PC-9 (cell line): ENCODE results near the gene NUTF2. TPM values are rescaled to one million over a fixed set of nuclear protein-coding genes. Genes with fewer than 3 reads are reported as not detected.

Experiments used
- BruUV-seq: library from RNA; stranded (reverse); fragments of 400-500 nt; replicated peaks from 2 replicates; lab custom pipeline; 2021; lab: Mats Ljungman, UMichigan
- CTCF ChIA-PET: fragments of 300-600 bp; sonication (Branson Sonifier 250); formaldehyde crosslinking; loops from one replicate; lab custom pipeline; 2022; ENCODE audit warnings: antibody characterized with exemption; lab: Charles Lee
- POLR2A ChIA-PET: fragments of 300-600 bp; sonication (Branson Sonifier 250); formaldehyde crosslinking; loops from one replicate; lab custom pipeline; 2022; ENCODE audit warnings: antibody characterized with exemption; ENCODE audit not compliant: unreplicated experiment; lab: Charles Lee
- DNase-seq, 2 experiments: peaks; one replicate each; pipeline versions ENCODE4 v3.0.0 to v3.0.0-alpha.2; 2015 to 2022; ENCODE audit warnings: mixed read lengths in 1 of 2
- H2AFZ ChIP-seq: fragments of 200-600 bp; sonication (generic); 2 replicates; pipeline ENCODE4 v1.8.1; 2017; ENCODE audit warnings: antibody characterized with exemption
- H3F3A ChIP-seq: fragments of 200-600 bp; sonication (generic); 2 replicates; pipeline ENCODE4 v1.8.1; 2017; ENCODE audit warnings: antibody characterized with exemption, mild to moderate bottlenecking, low read depth; ENCODE audit not compliant: insufficient read depth
- H3K27ac ChIP-seq: fragments of 200-600 bp; sonication (generic); 2 replicates; pipeline ENCODE4 v1.6.1; 2016; ENCODE audit warnings: mixed run types
- H3K27me3 ChIP-seq: fragments of 200-600 bp; sonication (generic); 2 replicates; pipeline ENCODE4 v1.6.1; 2016; ENCODE audit warnings: low read depth, mixed run types; ENCODE audit not compliant: insufficient read depth
- H3K36me3 ChIP-seq: fragments of 200-600 bp; sonication (generic); 2 replicates; pipeline ENCODE4 v1.6.1; 2016; ENCODE audit warnings: low read depth, mixed run types
- H3K4me1 ChIP-seq: fragments of 200-600 bp; sonication (generic); replicated peaks from 2 replicates; pipeline ENCODE4 v1.6.1; 2016; ENCODE audit warnings: mixed run types; ENCODE audit not compliant: insufficient read depth
- H3K4me2 ChIP-seq: fragments of 200-600 bp; sonication (generic); 2 replicates; pipeline ENCODE4 v1.6.1; 2017; ENCODE audit warnings: mixed run types
- H3K4me3 ChIP-seq: fragments of 200-600 bp; sonication (generic); 2 replicates; pipeline ENCODE4 v1.6.1; 2016; ENCODE audit warnings: mixed run types
- H3K79me2 ChIP-seq: fragments of 200-600 bp; sonication (generic); 2 replicates; pipeline ENCODE4 v1.6.1; 2017; ENCODE audit warnings: low read depth, mixed run types
- H3K9me2 ChIP-seq: fragments of 200-600 bp; sonication (generic); 2 replicates; pipeline ENCODE4 v1.8.1; 2017; ENCODE audit warnings: mild to moderate bottlenecking; ENCODE audit not compliant: insufficient read depth
- H3K9me3 ChIP-seq: fragments of 200-600 bp; sonication (generic); 2 replicates; pipeline ENCODE4 v1.8.1; 2016; ENCODE audit warnings: low read depth; ENCODE audit not compliant: insufficient read depth
- H4K20me1 ChIP-seq: fragments of 200-600 bp; sonication (generic); 2 replicates; pipeline ENCODE4 v1.8.1; 2017; ENCODE audit not compliant: insufficient read depth
- CTCF ChIP-seq: fragments of 200-600 bp; sonication (generic); conservative IDR thresholded peaks from 2 replicates; pipeline ENCODE4 v1.6.1; 2017; ENCODE audit warnings: mixed run types, antibody characterized with exemption, mild to moderate bottlenecking, moderate library complexity
- EZH2 ChIP-seq: fragments of 200-600 bp; sonication (generic); IDR thresholded peaks from 2 replicates; pipeline ENCODE4 v1.8.0; 2017; ENCODE audit warnings: antibody characterized with exemption, low read depth
- intact Hi-C: fragments of 100-400 bp; cut with micrococcal nuclease; formaldehyde crosslinking; loops from one replicate; pipeline ENCODE4 v1.10.0; 2022; ENCODE audit not compliant: unreplicated experiment
- total RNA-seq: library from RNA; stranded (reverse); gene quantifications from 2 replicates; pipeline ENCODE4 v1.2.3, GENCODE V29; 2021

Gene NUTF2
- total RNA-seq, 1 experiment from 2014 or later = 147 TPM

GRCh38 chr16:67805718-67806427 lies 40.9 kb upstream of the NUTF2 start:
- H2AFZ ChIP-seq = peak overlapping the region; percentile 97
- TF ChIP-seq EZH2 = no peak
- TF ChIP-seq CTCF = no peak
- H3K4me3 ChIP-seq = peak overlapping the region; percentile 86
- BruUV-seq = TSS peak; percentile 41
- peaks cover 6% of the 10 kb centered on the region; the same call in 1 of the 2 replicates for H3K36me3 ChIP-seq
- peaks cover 14% of the 10 kb centered on the region for H3K4me1 ChIP-seq
- H3K9me3 ChIP-seq = no peaks in the 10 kb centered on the region
- no peak for DNase-seq
- ChIA-PET POLR2A (interaction anchor here (0.6 to 1.1 kb wide), 7 partner anchors 21 to 955 kb away, joined by 3 to 10 read pairs (median 4); no protein-coding TSS in a partner anchor), CTCF (interaction anchor here (0.6 to 1.5 kb wide), 2 partner anchors 11 to 68 kb away, joined by 3 to 10 read pairs; no protein-coding TSS in a partner anchor)
- intact Hi-C loops = loop anchor here (1.0 to 5.0 kb wide), 5 partner anchors 41 to 284 kb away; partner anchors contain the start of genes CENPT, GFOD2, NFATC3 and NUTF2
- H3K4me2 ChIP-seq = peak overlapping the region; percentile 92
- H3K79me2 ChIP-seq = peaks cover 46% of the 10 kb centered on the region
- H3K9me2 ChIP-seq = no peaks in the 10 kb centered on the region
- no peaks in the 10 kb centered on the region; the same call in 1 of the 2 replicates for H4K20me1 ChIP-seq
- H3F3A ChIP-seq = peaks cover 5% of the 10 kb centered on the region; the same call in 1 of the 2 replicates
- no peak overlapping the region for H3K27ac ChIP-seq
- no peaks in the 10 kb centered on the region for H3K27me3 ChIP-seq

GRCh38 chr16:67806428-67807147 lies 40.1 kb upstream of the NUTF2 start, which contains the start of the genes RANBP10 and TSNAXIP1:
TSS of gene RANBP10 (minus strand) at chr16:67806560. CDS start at chr16:67806536, 24 bp downstream.
TSS of gene TSNAXIP1 (plus strand) at chr16:67806889. CDS start at chr16:67807150, 261 bp downstream.
- H3K27me3 ChIP-seq = no peaks in the 10 kb centered on the region
- H4K20me1 ChIP-seq = no peaks in the 10 kb centered on the region; the same call in 1 of the 2 replicates
- H3K4me1 ChIP-seq = peaks cover 14% of the 10 kb centered on the region
- ChIA-PET CTCF (interaction anchor here (0.6 to 1.5 kb wide), 3 partner anchors 10 to 67 kb away, joined by 3 to 10 read pairs (median 3); no protein-coding TSS in a partner anchor), POLR2A (interaction anchor here (0.5 to 1.1 kb wide), 12 partner anchors 22 to 954 kb away, joined by 3 to 20 read pairs (median 4); partner anchors contain the start of gene GFOD2)
- intact Hi-C loops = loop anchor here (1.0 to 5.0 kb wide), 5 partner anchors 41 to 284 kb away; partner anchors contain the start of genes CENPT, GFOD2, NFATC3 and NUTF2
- H3K4me2 ChIP-seq = peak within 1 kb of the TSS; percentile 92
- no peak for TF ChIP-seq EZH2
- TF ChIP-seq CTCF = no peak
- no TSS peak for BruUV-seq
- peak within 1 kb of the TSS; percentile 97 for H2AFZ ChIP-seq
- H3K9me2 ChIP-seq = no peaks in the 10 kb centered on the region
- no peaks in the 10 kb centered on the region for H3K9me3 ChIP-seq
- peak; percentile 96 to 98 for DNase-seq
- H3K36me3 ChIP-seq = peaks cover 6% of the 10 kb centered on the region; the same call in 1 of the 2 replicates
- peaks cover 5% of the 10 kb centered on the region; the same call in 1 of the 2 replicates for H3F3A ChIP-seq
- H3K4me3 ChIP-seq = peak within 1 kb of the TSS; percentile 86
- no peak within 1 kb of the TSS for H3K27ac ChIP-seq
- peaks cover 41% of the 10 kb centered on the region for H3K79me2 ChIP-seq
